NB4 (cell line): ENCODE results near the gene SPRR5.

Source experiments
- DNase-seq: peaks from one replicate; pipeline ENCODE4 v3.0.0; 2010; ENCODE audit warnings: low read depth
- H3K4me3 ChIP-seq: one replicate; pipeline ENCODE4 v1.5.1; 2011; ENCODE audit warnings: mild to moderate bottlenecking, low read depth, low read length, moderate library complexity
- CTCF ChIP-seq: IDR thresholded peaks from one replicate; pipeline ENCODE4 v1.5.1; 2012; ENCODE audit warnings: low read depth, low read length
- MAX ChIP-seq: IDR thresholded peaks from 2 replicates; pipeline ENCODE4 v1.6.1; 2011; ENCODE audit warnings: low read depth, low read length
- MYC ChIP-seq: IDR thresholded peaks from 2 replicates; pipeline ENCODE4 v1.6.1; 2011; ENCODE audit warnings: low read depth, low read length
- POLR2A ChIP-seq: IDR thresholded peaks from 2 replicates; pipeline ENCODE4 v1.6.1; 2011; ENCODE audit warnings: mild to moderate bottlenecking; ENCODE audit not compliant: insufficient read length; ENCODE audit errors: extremely low read depth

SPRR5 gene

GRCh38 chr1:152932170-152932811 is 14.7 kb upstream of the SPRR5 start:
- no peak for DNase-seq
- TF ChIP-seq MAX: no peak
- H3K4me3 ChIP-seq: no peak overlapping the region

- TF ChIP-seq POLR2A (no peak), MAX (no peak), MYC (no peak), CTCF (no peak)
- H3K4me3 ChIP-seq: no peak overlapping the region
- no peak for DNase-seq
Observed at GRCh38 chr1:152933196-152933595, 13.8 kb upstream of the SPRR5 start.

GRCh38 chr1:152940614-152941013 is 6.4 kb upstream of the SPRR5 start:
- H3K4me3 ChIP-seq: no peak overlapping the region
- TF ChIP-seq MYC: no peak
- no peak for TF ChIP-seq CTCF
- no peak for TF ChIP-seq POLR2A
- no peak for TF ChIP-seq MAX
- DNase-seq: no peak

GRCh38 chr1:152941037-152941711 is 5.8 kb upstream of the SPRR5 start:
- TF ChIP-seq MAX (no peak), MYC (no peak), CTCF (no peak), POLR2A (no peak)
- H3K4me3 ChIP-seq: no peak overlapping the region
- no peak for DNase-seq

- no peak for DNase-seq
- no peak for TF ChIP-seq MAX
- TF ChIP-seq CTCF: no peak
- H3K4me3 ChIP-seq: no peak overlapping the region
Observed at GRCh38 chr1:152942161-152942560, 4.8 kb upstream of the SPRR5 start.

- no peak for DNase-seq
- H3K4me3 ChIP-seq: no peak overlapping the region
- TF ChIP-seq CTCF (no peak), MAX (no peak), POLR2A (no peak), MYC (no peak)
Observed at GRCh38 chr1:152946248-152946647, 758 bp upstream of the SPRR5 start.
